ENCODE results near the gene TOMM20.

TOMM20 gene

DNA sequence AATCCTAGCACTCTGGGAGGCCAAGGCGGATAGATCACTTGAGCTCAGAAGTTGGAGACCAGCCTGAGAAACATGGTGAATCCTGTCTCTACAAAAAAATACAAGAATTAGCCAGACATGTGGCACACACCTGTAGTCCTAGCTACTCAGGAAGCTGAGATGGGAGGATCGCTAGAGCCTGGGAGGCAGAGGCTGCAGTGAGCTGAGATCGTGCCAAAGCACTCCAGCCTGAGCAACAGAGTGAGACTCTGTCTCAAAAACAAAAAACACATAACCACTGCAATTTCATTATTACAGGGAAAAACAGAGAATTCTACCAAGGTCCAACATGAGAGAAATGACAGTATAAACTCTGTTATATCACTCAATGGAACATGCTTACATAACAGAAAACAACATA is 4.4 kb upstream of the TOMM20 start:
- DNase-seq = no peak

- DNase-seq = no peak
These were observed 3.3 kb upstream of the TOMM20 start for GRCh38 chr1:235131961-235132360.

DNA sequence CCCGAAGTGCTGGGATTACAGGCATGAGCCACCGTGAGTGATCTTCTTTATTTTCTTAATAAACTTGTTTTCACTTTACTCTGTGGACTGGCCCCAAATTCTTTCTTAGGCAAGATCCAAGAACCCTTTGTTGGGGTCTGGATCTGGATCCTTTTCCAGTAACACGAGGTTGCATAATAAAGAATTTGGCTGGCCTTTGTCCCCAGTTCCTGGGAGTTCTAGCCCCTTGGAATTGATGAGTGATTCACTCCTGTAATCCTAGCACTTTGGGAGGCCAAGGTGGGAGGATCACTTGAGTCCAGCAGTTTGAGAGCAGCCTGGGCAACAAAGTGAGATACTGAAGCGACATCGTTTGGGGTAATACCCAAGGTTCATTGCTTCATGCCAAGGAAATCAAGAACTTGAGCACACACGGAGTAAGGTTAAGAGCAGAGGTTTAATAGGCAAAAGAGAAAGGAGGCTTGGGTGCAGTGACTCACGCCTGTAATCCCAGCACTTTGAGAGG is 2.2 kb upstream of the TOMM20 start:
- DNase-seq = no peak

- no peak for DNase-seq
These were observed 1.3 kb upstream of the TOMM20 start for GRCh38 chr1:235129774-235130570.

DNA sequence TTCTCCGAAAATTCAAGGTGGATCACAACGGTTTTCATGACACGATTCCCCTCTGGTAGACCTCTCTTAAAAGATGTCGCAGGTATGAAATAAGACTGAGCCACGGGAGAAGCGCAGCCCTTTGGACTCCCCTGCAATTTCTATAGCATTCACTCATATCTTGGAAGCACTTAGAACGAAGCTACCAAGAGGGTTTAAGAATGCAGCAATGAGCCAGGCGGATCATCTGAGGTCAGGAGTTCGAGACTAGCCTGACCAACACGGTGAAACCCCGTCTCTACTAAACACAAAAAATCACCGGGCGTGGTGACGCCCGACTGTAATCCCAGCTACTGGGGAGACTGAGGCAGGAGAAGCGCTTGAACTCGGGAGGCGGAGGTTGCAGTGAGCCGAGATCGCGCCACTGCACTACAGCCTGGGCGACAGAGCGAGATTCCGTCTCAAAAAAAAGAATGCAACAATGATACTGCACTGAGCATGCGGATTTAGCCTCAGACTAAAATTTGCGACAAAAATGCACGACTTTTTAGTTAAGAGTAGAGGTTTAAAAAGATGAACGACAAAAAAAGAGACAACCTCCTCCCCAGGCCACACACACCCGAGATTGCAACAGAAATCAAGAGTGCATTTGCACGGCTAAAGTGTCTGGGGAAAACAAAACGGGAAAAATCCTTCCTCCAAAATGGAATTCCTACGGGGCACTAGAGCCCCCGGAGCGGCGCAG is 743 bp downstream of the TOMM20 start:
- DNase-seq = no peak

GRCh38 chr1:235127203-235127602 is 1.4 kb downstream of the TOMM20 start:
- DNase-seq = no peak

DNA sequence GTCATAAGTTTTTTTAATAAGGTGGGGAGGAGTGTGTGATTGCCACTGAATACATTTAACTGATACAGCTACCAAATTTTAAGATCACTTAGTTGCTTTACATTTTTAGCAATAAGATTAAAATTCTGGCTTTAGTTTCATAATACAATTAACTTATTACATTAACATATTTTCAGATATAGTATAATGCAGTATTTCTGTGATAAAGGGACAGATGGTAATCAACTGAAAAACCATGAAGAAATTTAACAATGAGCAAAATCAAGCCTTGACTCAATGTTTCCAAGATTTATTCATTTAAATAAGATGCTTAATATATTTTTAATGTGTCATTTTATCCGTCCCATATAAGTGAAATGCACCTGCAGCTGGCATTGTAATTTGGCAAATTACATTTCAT is 4.0 kb downstream of the TOMM20 start:
- no peak for DNase-seq

GRCh38 chr1:235124111-235124510 is 4.5 kb downstream of the TOMM20 start:
- no peak for DNase-seq

DNA sequence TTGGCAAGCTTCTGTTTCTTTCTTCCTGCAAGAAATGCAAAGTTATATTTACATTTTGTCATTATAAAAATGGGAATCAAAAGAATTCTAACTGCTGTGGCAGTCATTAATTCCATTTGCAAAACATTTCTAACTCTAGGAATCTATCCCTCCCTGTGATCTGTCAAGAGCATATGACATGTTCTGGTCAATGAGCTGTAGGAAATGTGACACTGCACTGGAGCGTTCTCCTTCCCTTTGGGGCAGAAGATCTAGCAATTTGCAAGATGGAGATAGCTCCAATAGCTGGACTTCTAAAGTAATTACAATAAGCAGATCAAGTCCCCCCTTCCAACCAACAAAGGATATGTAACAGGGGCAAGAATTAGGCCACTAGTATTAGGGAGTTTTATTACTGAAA is 6.3 kb downstream of the TOMM20 start:
- DNase-seq = no peak

- DNase-seq = no peak
These were observed 15.3 kb downstream of the TOMM20 start for GRCh38 chr1:235113183-235113917.

GRCh38 chr1:235112297-235113182 is 16.1 kb downstream of the TOMM20 start:
- DNase-seq = no peak

DNA sequence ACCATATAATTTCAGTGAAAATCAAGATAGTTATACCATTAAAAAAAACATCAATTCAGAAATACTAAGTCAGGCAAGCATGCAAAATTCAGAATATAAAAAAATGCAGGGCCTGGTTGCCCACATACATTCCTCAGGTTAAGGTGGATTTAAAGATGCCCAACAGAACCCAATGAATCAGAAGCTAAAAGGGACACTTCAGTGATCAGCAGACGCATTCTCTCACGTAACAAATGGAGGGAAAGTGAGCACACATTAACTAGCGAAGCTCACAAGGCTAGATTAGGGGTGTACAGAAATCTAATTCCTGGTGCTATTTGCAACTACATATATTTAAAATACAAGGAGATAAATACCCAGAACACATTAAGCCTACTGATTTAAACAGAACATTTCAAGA is 17.5 kb downstream of the TOMM20 start:
- DNase-seq = no peak

- DNase-seq = no peak
These were observed 19.8 kb downstream of the TOMM20 start for GRCh38 chr1:235108876-235109275.

DNA sequence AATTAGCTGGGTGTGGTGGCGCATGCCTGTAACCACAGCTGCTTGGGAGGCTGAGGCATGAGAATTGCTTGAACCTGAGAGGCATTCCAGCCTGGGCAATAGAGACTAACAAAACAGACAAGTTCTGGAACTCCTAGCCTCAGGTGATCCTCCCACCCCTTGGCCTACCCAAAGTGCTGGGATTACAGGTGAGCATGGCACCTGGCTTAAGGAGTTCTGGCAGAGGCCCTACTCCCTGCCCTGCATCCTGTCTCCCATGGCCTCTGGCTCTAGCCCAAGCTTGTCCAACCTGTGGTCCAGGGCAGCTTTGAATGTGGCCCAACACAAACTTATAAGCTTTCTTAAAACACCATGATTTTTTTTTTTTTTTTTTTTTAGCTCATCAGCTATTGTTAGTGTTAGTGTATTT is 20.4 kb downstream of the TOMM20 start:
- DNase-seq = no peak

- DNase-seq = no peak
These were observed 21.1 kb downstream of the TOMM20 start for GRCh38 chr1:235107368-235108184.

DNA sequence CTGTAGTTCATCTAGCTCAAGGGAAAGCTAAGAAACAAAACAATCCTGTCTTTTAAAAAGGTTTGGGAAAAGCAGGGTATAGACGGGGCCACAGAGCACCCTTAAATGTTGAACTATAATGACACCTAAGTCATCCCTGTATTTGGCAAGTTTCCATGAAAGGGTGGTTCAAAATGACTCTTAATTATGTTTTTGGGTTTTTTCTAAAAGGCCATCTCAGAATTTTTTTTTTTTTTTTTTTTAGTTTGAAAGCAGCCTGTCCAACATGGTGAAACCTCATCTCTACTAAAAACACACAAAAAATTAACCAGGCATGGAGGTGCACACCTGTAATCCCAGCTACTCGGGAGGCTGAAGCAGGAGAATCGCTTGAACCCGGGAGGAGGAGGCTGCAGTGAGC is 22.2 kb downstream of the TOMM20 start:
- DNase-seq = no peak

DNA sequence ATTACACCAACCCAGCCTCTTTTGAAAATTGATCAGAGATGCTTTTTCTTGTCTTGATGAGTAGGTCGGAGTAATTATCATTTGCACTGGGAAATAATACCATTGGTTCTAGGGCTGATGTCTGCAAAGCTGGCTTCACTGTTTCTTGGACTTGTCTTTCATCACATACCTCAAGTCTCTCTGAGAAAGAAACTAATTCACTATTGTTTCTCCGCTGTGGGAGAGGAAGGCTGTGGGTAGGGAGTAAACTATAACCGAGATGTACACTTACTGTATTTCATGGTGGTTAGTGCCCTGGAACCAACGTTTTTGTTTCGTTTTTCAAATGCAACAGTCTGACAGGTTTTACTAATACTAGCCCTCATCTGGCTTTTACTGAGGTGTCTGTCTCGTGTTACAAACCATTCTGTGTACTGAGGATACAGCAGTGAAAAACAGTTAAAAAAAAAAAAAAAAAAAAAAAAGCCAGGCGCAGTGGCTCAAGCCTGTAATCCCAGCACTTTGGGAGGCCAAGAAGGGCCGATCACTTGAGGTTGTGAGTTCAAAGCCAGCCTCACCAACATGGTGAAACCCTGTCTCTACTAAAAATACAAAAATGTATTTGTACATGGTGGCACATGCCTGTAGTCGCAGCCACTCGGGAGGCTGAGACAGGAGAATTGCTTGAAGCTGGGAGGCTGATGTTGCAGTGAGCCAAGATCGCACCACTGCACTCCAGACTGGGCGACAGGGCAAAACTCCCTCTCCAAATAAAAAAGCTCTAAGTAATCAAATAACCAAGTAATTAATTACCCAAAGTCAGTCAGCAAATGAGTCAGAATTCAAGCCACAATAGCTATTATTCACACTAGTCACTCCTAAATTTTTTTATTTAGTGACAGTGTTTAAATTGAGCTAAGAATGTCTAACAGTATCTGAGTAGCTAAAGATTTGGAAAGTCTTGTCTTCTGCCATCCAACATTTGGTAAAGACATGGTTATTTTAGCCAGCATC is 23.3 kb downstream of the TOMM20 start:
- no peak for DNase-seq

- no peak for DNase-seq
These were observed 25.6 kb downstream of the TOMM20 start for GRCh38 chr1:235102993-235103411.

GRCh38 chr1:235102259-235102582 is 26.4 kb downstream of the TOMM20 start:
- DNase-seq = no peak

DNA sequence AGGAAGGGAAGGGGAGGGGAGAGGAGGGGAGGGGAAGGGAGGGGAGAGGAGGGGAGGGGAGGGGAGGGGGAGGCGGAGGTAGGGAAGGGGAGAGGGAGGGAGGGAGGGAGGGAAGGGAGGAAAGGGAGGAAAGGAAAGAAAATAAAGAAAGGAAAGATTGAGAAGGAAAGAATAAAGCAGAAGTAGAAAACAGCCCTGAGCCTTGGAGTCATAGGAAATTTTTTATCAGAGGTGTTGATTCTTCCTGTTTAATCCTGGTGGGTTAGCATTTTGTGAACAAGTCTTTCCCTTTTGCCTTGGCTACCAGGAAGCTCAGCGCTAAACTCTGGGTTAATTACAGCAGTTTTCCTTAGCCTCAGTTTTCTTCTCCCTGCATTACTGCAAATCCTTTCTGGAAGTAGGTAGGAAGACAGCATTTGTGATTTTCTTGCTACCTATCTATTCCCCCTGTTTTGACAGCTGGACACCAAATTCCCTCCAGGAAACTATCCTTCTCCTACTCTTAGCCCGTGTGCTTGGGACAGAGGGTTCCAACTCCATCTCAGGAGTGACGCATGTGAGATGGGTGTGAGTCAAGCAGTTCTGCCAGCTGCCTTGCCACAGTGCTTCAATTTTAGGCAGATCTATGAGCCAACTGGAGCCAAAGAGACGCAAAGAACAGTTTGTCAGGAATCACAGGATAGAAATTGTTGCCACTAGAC is 26.9 kb downstream of the TOMM20 start:
- DNase-seq = no peak
